ENCODE data around the gene CDH12. TPM values are rescaled to one million over a fixed set of nuclear protein-coding genes. Genes with fewer than 3 reads are reported as not detected.

Gene CDH12
- total RNA-seq, 1 experiment from 2014 or later = not detected

- Histone ChIP-seq H3K14ac (ENCODE audit: insufficient read depth, low read length) (no peak overlapping the region), H4K91ac (ENCODE audit: insufficient read length, low read depth, low read length) (no peak overlapping the region), H4K5ac (ENCODE audit: insufficient read length, low read depth, low read length) (no peak overlapping the region), H3K23me2 (ENCODE audit: insufficient read length, low read depth, low read length, poor library complexity, severe bottlenecking) (no peaks in the 10 kb centered on the region), H3K4me2 (ENCODE audit: insufficient read depth, insufficient read length, low read length) (no peak overlapping the region), H2AFZ (ENCODE audit: low read length) (no peak overlapping the region), H3K79me1 (ENCODE audit: insufficient read depth, low read depth, low read length, poor library complexity, severe bottlenecking) (no peaks in the 10 kb centered on the region), H2BK12ac (ENCODE audit: insufficient read length, low read depth, low read length) (no peak overlapping the region), H3K56ac (ENCODE audit: insufficient read length, low read depth, low read length) (no peak overlapping the region), H2BK15ac (ENCODE audit: low read depth, low read length) (no peak overlapping the region), H3K9ac (ENCODE audit: extremely low read depth, insufficient read length, low read length) (no peak overlapping the region), H3K23ac (ENCODE audit: insufficient read length, low read depth, low read length) (no peak overlapping the region), H3K27me3 (ENCODE audit: insufficient read depth, low read length) (no peaks in the 10 kb centered on the region), H4K20me1 (ENCODE audit: control insufficient read depth, insufficient read depth, insufficient read length) (no peaks in the 10 kb centered on the region), H3K4ac (ENCODE audit: low read depth, low read length) (no peak overlapping the region), H3K27ac (ENCODE audit: insufficient read length, low read depth, low read length) (no peak overlapping the region), H4K8ac (replicated peaks; ENCODE audit: insufficient read length, low read depth, low read length) (no peak overlapping the region), H3K9me3 (ENCODE audit: control insufficient read depth, low read depth, low read length) (no peaks in the 10 kb centered on the region), H3T11ph (ENCODE audit: low read length) (no peak overlapping the region), H3K18ac (ENCODE audit: insufficient read length, low read depth, low read length) (no peak overlapping the region), H3K4me1 (ENCODE audit: insufficient read depth, low read length) (no peaks in the 10 kb centered on the region), H2BK20ac (ENCODE audit: low read depth, low read length, poor library complexity, severe bottlenecking) (no peak overlapping the region), H2BK5ac (ENCODE audit: insufficient read length, low read length) (no peak overlapping the region), H3K79me2 (ENCODE audit: insufficient read depth, low read length) (no peaks in the 10 kb centered on the region), H2AK5ac (ENCODE audit: insufficient read length, low read length) (no peak overlapping the region), H2BK120ac (ENCODE audit: low read depth, low read length, poor library complexity, severe bottlenecking) (no peak overlapping the region)
- no peaks in the 10 kb centered on the region for H3K9me3 Mint-ChIP-seq
- DNase-seq = no peak
- H3K36me3 Mint-ChIP-seq (ENCODE audit: insufficient read depth in 1 of 3, low read depth in 3 of 3) = no peaks in the 10 kb centered on the region
- WGBS (ENCODE audit: extremely low coverage, insufficient read length, low lambda C conversion rate) = no CpG with 5 or more reads among the region's 6 CpGs
- no peak for TF ChIP-seq CTCF (conservative IDR thresholded peaks at IDR 0.05)
- H3K27ac Mint-ChIP-seq = no peak overlapping the region
- no peaks in the 10 kb centered on the region for H3K27me3 Mint-ChIP-seq (ENCODE audit: low read depth)
- no peaks in the 10 kb centered on the region for H3K4me1 Mint-ChIP-seq
- no peak overlapping the region for H3K4me3 Mint-ChIP-seq
These were observed 1021.9 kb downstream of the CDH12 start for GRCh38 chr5:21831145-21831787.
